ENCODE data around the gene ARAP2. TPM values are rescaled to one million over a fixed set of nuclear protein-coding genes. Genes with fewer than 3 reads are reported as not detected.

ARAP2 gene
- polyA plus RNA-seq, 1 donor (not counting 4 experiments of a cell fraction or from before 2014, with no cell fraction given): 9.3 TPM

GRCh38 chr4:36180206-36180605 lies 64.1 kb downstream of the ARAP2 start:
- no peak for TF ChIP-seq CTCF (optimal IDR thresholded peaks at IDR 0.05 in 1 of 3, IDR thresholded peaks at IDR 0.05 in 1 of 3, conservative IDR thresholded peaks at IDR 0.05 in 1 of 3; ENCODE audit: extremely low read depth in 1 of 3, insufficient read depth in 2 of 3, low read length in 3 of 3)
- TF ChIP-seq EZH2 (IDR thresholded peaks at IDR 0.05; ENCODE audit: low read length): no peak
- H3K27me3 ChIP-seq (ENCODE audit: control insufficient read depth, extremely low read depth, insufficient read depth, low read length): no peaks in the 10 kb centered on the region
- H3K4me2 ChIP-seq (ENCODE audit: control insufficient read depth, extremely low read depth, insufficient read depth, low read depth, low read length): no peak overlapping the region
- no peak overlapping the region for H3K27ac ChIP-seq (ENCODE audit: control insufficient read depth, insufficient read depth, low read length)
- H3K36me3 ChIP-seq (ENCODE audit: control insufficient read depth in 2 of 2, extremely low read depth in 1 of 2, insufficient read depth in 2 of 2, low read length in 2 of 2): peaks cover 3 to 4% of the 10 kb centered on the region in 2 experiments
- dilution Hi-C loops (cut with MboI; ENCODE audit: extremely low pct_ligation_motif_present, low sequenced_read_pairs): no loop called here
- DNase-seq (ENCODE audit: low read depth, low spot score) (no peak), FAIRE-seq (no peak)
- no peak overlapping the region for H3K9ac ChIP-seq (ENCODE audit: control insufficient read depth, extremely low read depth, insufficient read depth, low read length)
- no peak overlapping the region for H3K4me3 ChIP-seq (ENCODE audit: control insufficient read depth in 2 of 3, extremely low read depth in 1 of 3, insufficient read depth in 2 of 3, low read depth in 1 of 3, low read length in 3 of 3)
- H3K79me2 ChIP-seq (ENCODE audit: control insufficient read depth, insufficient read depth, low read length): no peaks in the 10 kb centered on the region
- H3K4me1 ChIP-seq (ENCODE audit: control insufficient read depth, extremely low read depth, insufficient read depth, low read length): no peaks in the 10 kb centered on the region
- H3K9me3 ChIP-seq (ENCODE audit: control insufficient read depth, low read depth, low read length): no peaks in the 10 kb centered on the region
- no peak overlapping the region for H2AFZ ChIP-seq (ENCODE audit: control insufficient read depth, low read length)
- H3K9me1 ChIP-seq (ENCODE audit: control insufficient read depth, extremely low read depth, insufficient read depth, low read length): no peaks in the 10 kb centered on the region
- no peaks in the 10 kb centered on the region for H4K20me1 ChIP-seq (ENCODE audit: control insufficient read depth, extremely low read depth, insufficient read depth, low read length)

- FAIRE-seq (no peak), DNase-seq (ENCODE audit: low read depth, low spot score) (no peak)
- dilution Hi-C loops (cut with MboI; ENCODE audit: extremely low pct_ligation_motif_present, low sequenced_read_pairs): no loop called here
- Histone ChIP-seq H3K27ac (ENCODE audit: control insufficient read depth, insufficient read depth, low read length) (no peak overlapping the region), H3K4me1 (ENCODE audit: control insufficient read depth, extremely low read depth, insufficient read depth, low read length) (no peaks in the 10 kb centered on the region), H2AFZ (ENCODE audit: control insufficient read depth, low read length) (no peak overlapping the region), H3K36me3 (ENCODE audit: control insufficient read depth in 2 of 2, extremely low read depth in 1 of 2, insufficient read depth in 2 of 2, low read length in 2 of 2) (peaks cover 3 to 6% of the 10 kb centered on the region in 2 experiments), H3K4me2 (ENCODE audit: control insufficient read depth, extremely low read depth, insufficient read depth, low read depth, low read length) (no peak overlapping the region), H3K4me3 (ENCODE audit: control insufficient read depth in 2 of 3, extremely low read depth in 1 of 3, insufficient read depth in 2 of 3, low read depth in 1 of 3, low read length in 3 of 3) (no peak overlapping the region), H3K79me2 (ENCODE audit: control insufficient read depth, insufficient read depth, low read length) (no peaks in the 10 kb centered on the region), H3K9ac (ENCODE audit: control insufficient read depth, extremely low read depth, insufficient read depth, low read length) (no peak overlapping the region), H3K27me3 (ENCODE audit: control insufficient read depth, extremely low read depth, insufficient read depth, low read length) (no peaks in the 10 kb centered on the region), H3K9me3 (ENCODE audit: control insufficient read depth, low read depth, low read length) (no peaks in the 10 kb centered on the region), H4K20me1 (ENCODE audit: control insufficient read depth, extremely low read depth, insufficient read depth, low read length) (no peaks in the 10 kb centered on the region), H3K9me1 (ENCODE audit: control insufficient read depth, extremely low read depth, insufficient read depth, low read length) (no peaks in the 10 kb centered on the region)
- no peak for TF ChIP-seq EZH2 (IDR thresholded peaks at IDR 0.05; ENCODE audit: low read length)
- no peak for TF ChIP-seq CTCF (optimal IDR thresholded peaks at IDR 0.05 in 1 of 3, IDR thresholded peaks at IDR 0.05 in 1 of 3, conservative IDR thresholded peaks at IDR 0.05 in 1 of 3; ENCODE audit: extremely low read depth in 1 of 3, insufficient read depth in 2 of 3, low read length in 3 of 3)
These were observed 65.8 kb downstream of the ARAP2 start for GRCh38 chr4:36178484-36178883.

All from keratinocyte (primary cell).